Measurements from ENCODE around the gene TRMT61A. TPM values are rescaled to one million over a fixed set of nuclear protein-coding genes. Genes with fewer than 3 reads are reported as not detected.

The TRMT61A gene
- total and polyA plus RNA-seq, 2 of the 13 experiments (the other 11 are each of a cell fraction or from before 2014, with no cell fraction given), result 6.5 to 13.6 TPM

- WGBS (ENCODE audit: low lambda C conversion rate), result over 99% methylated on average over 6 of the region's 6 CpGs
Observed at GRCh38 chr14:103488071-103488470, 40.9 kb upstream of the TRMT61A start.

More at GRCh38 chr14:103488071-103488470, 40.9 kb upstream of the TRMT61A start:
- H3K4me1 ChIP-seq (ENCODE audit: insufficient read depth, low read length), result no peaks in the 10 kb centered on the region
- FAIRE-seq (no peak), DNase-seq (ENCODE audit: low spot score) (no peak), ATAC-seq (no peak)
- H3K9me3 ChIP-seq (ENCODE audit: low read length), result no peaks in the 10 kb centered on the region
- ChIA-PET CTCF (ENCODE audit: low intra/inter-chr PET ratio, low total read pairs) (no interaction called here), POLR2A (no interaction called here)
- BruUV-seq (replicated peaks), result no TSS peak
- H2AFZ ChIP-seq (ENCODE audit: low read length), result no peak overlapping the region
- no peak overlapping the region for H3K4me3 ChIP-seq (replicated peaks in 1 of 3; ENCODE audit: insufficient read depth in 1 of 3, low read depth in 2 of 3, low read length in 3 of 3)
- peaks cover 3 to 34% of the 10 kb centered on the region in 2 experiments for H3K36me3 ChIP-seq (replicated peaks in 1 of 2; ENCODE audit: control insufficient read depth in 1 of 2, insufficient read depth in 2 of 2, low read length in 2 of 2)
- in situ Hi-C loops (cut with HindIII; ENCODE audit: extremely low pct_ligation_motif_present, low pct_unique_long_range_greater_than_20kb), result no loop called here
- no peak overlapping the region for H3K4me2 ChIP-seq (ENCODE audit: low read depth, low read length)
- H4K20me1 ChIP-seq (ENCODE audit: insufficient read depth, low read length), result no peaks in the 10 kb centered on the region
- H3K79me2 ChIP-seq (ENCODE audit: insufficient read depth, low read length), result no peaks in the 10 kb centered on the region
- H3K9ac ChIP-seq (ENCODE audit: insufficient read depth, low read depth, low read length), result no peak overlapping the region
- no peak overlapping the region for H3K27ac ChIP-seq (ENCODE audit: extremely low read length, insufficient read depth, low read length)
- intact Hi-C loops (cut with micrococcal nuclease; ENCODE audit: unreplicated experiment), result no loop called here
- no peak for TF ChIP-seq TBX2 (CRISPR knock-in tag; IDR thresholded peaks at IDR 0.05; ENCODE audit: borderline replicate concordance)
- TF ChIP-seq GABPB1 (CRISPR knock-in tag; IDR thresholded peaks at IDR 0.05), result no peak
- no peak for TF ChIP-seq ADNP (CRISPR knock-in tag; IDR thresholded peaks at IDR 0.05)
- TF ChIP-seq WIZ (CRISPR knock-in tag; IDR thresholded peaks at IDR 0.05), result no peak
- no peak for TF ChIP-seq ZNF619 (CRISPR knock-in tag; IDR thresholded peaks at IDR 0.05)
- TF ChIP-seq SRF (IDR thresholded peaks at IDR 0.05; ENCODE audit: low read depth, low read length), result no peak
- no peak for TF ChIP-seq GABPA (IDR thresholded peaks at IDR 0.05; ENCODE audit: low read depth, low read length)
- TF ChIP-seq GABPA (CRISPR knock-in tag; IDR thresholded peaks at IDR 0.05; ENCODE audit: low read depth), result no peak
- no peak for TF ChIP-seq MBD4 (IDR thresholded peaks at IDR 0.05; ENCODE audit: borderline replicate concordance, low read length)
- TF ChIP-seq ZNF329 (CRISPR knock-in tag; IDR thresholded peaks at IDR 0.05; ENCODE audit: low read depth), result no peak
- no peak for TF ChIP-seq SMARCE1 (IDR thresholded peaks at IDR 0.05; ENCODE audit: borderline replicate concordance)
- TF ChIP-seq MLLT10 (CRISPR knock-in tag; IDR thresholded peaks at IDR 0.05), result no peak
- TF ChIP-seq ARNTL (CRISPR knock-in tag; IDR thresholded peaks at IDR 0.05), result no peak
- TF ChIP-seq RCOR2 (CRISPR knock-in tag; IDR thresholded peaks at IDR 0.05), result no peak
- no peak for TF ChIP-seq ZFYVE20 (CRISPR knock-in tag; IDR thresholded peaks at IDR 0.05; ENCODE audit: borderline replicate concordance, low read depth)
- TF ChIP-seq RXRA (CRISPR knock-in tag; IDR thresholded peaks at IDR 0.05), result no peak
- TF ChIP-seq BCL3 (CRISPR knock-in tag; IDR thresholded peaks at IDR 0.05), result no peak
- TF ChIP-seq KDM1A (CRISPR knock-in tag; IDR thresholded peaks at IDR 0.05), result no peak
- no peak for TF ChIP-seq ERF (CRISPR knock-in tag; IDR thresholded peaks at IDR 0.05)
- no peaks in the 10 kb centered on the region for H3K27me3 ChIP-seq (ENCODE audit: control insufficient read depth in 1 of 2, insufficient read depth in 2 of 2, low read length in 2 of 2)
